NB4 (cell line): ENCODE measurements around the gene STH.

ENCODE experiments used
- DNase-seq: peaks from one replicate; pipeline ENCODE4 v3.0.0; 2010; ENCODE audit warnings: low read depth
- H3K4me3 ChIP-seq: one replicate; pipeline ENCODE4 v1.5.1; 2011; ENCODE audit warnings: mild to moderate bottlenecking, low read depth, low read length, moderate library complexity
- CTCF ChIP-seq: IDR thresholded peaks from one replicate; pipeline ENCODE4 v1.5.1; 2012; ENCODE audit warnings: low read depth, low read length
- MYC ChIP-seq: IDR thresholded peaks from 2 replicates; pipeline ENCODE4 v1.6.1; 2011; ENCODE audit warnings: low read depth, low read length
- POLR2A ChIP-seq: IDR thresholded peaks from 2 replicates; pipeline ENCODE4 v1.6.1; 2011; ENCODE audit warnings: mild to moderate bottlenecking; ENCODE audit not compliant: insufficient read length; ENCODE audit errors: extremely low read depth
- TF ChIP-seq, protein P1 (sequence below): IDR thresholded peaks from 2 replicates; pipeline ENCODE4 v1.6.1; 2011; ENCODE audit warnings: low read depth, low read length

The STH gene

GRCh38 chr17:46031920-46032319 is 32.9 kb downstream of the STH start:
- no peak for DNase-seq
- TF ChIP-seq, protein P1, sequence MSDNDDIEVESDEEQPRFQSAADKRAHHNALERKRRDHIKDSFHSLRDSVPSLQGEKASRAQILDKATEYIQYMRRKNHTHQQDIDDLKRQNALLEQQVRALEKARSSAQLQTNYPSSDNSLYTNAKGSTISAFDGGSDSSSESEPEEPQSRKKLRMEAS = no peak
- TF ChIP-seq CTCF (no peak), POLR2A (no peak), MYC (no peak)
- H3K4me3 ChIP-seq = no peak overlapping the region

DNA sequence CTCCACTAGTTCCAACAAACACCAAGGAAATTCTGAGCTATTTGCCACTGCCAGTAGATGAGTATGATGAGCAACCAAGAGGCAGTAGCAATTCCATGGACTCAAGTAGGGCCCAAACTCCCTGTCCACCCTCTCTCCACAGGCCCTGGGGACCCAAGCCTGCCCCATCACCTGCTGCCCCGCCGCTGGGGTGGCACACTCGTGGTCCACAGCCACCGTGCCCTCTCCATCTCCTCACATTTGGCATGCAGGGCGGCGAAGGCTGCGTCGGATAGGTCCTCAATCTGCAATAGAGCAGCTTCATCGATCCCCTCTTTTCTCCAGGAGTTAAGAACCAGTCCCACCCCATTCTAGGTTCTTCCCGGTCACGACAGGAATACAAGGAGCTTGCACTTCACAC is 33.9 kb downstream of the STH start:
- no peak overlapping the region for H3K4me3 ChIP-seq
- no peak for DNase-seq
- no peak for TF ChIP-seq POLR2A
- no peak for TF ChIP-seq MYC
- TF ChIP-seq, protein P1 = no peak
- no peak for TF ChIP-seq CTCF

- DNase-seq = no peak
- TF ChIP-seq POLR2A (no peak), CTCF (no peak), MYC (no peak)
- TF ChIP-seq, protein P1 = no peak
- no peak overlapping the region for H3K4me3 ChIP-seq
Observed at GRCh38 chr17:46033392-46033791, 34.3 kb downstream of the STH start.

GRCh38 chr17:46035112-46035818 is 36.2 kb downstream of the STH start:
- TF ChIP-seq MYC (no peak), POLR2A (no peak)
- no peak for DNase-seq
- H3K4me3 ChIP-seq = no peak overlapping the region

- H3K4me3 ChIP-seq = no peak overlapping the region
- DNase-seq = no peak
- TF ChIP-seq MYC (no peak), CTCF (no peak), POLR2A (no peak)
- TF ChIP-seq, protein P1 = no peak
Observed at GRCh38 chr17:46036491-46036890, 37.4 kb downstream of the STH start.

DNA sequence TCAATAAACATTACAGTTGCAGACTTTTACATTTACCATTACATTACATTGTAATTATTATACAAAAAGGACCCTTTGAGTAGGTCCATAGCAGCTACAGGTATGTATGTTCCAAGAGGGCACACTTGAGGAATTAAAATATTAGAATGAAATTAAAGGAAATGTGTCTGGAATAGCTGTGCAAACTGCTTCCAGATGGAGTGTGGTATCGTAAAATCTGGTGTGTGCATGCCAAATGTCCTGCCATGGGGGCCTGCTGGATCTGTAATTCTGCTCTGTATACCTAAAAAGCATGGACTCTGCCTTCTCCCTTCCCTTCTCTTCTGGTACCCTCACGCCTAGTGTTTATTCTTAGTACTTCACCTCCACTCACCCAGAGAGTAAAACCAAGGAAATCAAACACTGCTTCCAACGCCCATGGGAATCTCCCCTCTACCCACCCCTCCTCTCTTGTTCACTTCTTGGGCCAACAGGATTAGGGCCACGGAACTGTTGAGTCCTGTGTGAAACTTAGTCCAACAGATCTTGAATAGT is 38.7 kb downstream of the STH start:
- DNase-seq = no peak
- H3K4me3 ChIP-seq = no peak overlapping the region
- TF ChIP-seq POLR2A (no peak), CTCF (no peak), MYC (no peak)
- TF ChIP-seq, protein P1 = no peak
